Measurements from ENCODE around the gene SLC26A9.
"Not testable (repeated sequence)": the region's sequence is repeated elsewhere in the genome, so short reads cannot be mapped to it uniquely, and the experiment has no call there.

The SLC26A9 gene

GRCh38 chr1:205889706-205890105, 53.5 kb downstream of the SLC26A9 start:
- DNase-seq (ENCODE audit: low spot score): not testable (repeated sequence)

DNA sequence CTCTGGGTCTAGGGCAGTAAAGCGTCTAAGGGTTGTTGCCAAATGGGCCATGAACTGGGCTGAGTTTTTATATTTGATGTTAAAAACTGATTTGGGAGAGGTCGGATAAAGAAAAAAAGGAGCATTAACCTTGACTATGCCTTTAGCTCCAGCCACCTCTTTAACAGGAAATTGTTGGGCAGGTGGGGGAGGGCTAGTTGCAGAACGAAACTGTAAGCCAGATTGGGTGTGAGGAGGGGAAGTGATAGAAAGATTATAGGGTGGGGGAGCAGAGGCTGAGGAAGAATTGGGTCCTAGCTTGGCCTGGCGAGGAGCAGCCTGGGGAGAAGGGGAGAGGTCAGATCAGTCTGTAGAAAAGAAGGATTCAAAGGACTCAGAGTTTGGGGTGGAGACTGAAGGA, 54.2 kb downstream of the SLC26A9 start:
- DNase-seq (ENCODE audit: low spot score): not testable (repeated sequence)

DNA sequence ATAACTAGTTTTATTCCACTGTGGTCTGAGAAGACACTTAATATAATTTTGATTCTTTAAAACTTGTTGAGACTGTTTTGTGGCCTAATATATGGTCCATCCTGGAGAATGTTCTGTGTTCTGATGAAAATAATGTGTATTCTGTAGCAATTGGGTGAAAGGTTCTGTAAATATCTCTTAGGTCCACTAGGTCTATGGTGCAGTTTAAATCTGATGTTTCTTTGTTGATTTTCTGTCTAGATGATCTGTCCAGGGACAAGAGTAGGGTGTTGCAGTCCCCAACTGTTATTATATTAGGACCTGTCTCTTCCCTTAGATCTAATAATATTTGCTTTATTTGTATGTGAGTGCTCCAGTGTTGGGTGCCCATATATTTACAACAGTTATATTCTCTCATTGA, 59.5 kb downstream of the SLC26A9 start:
- no peak for DNase-seq (ENCODE audit: low spot score)

- no peak for DNase-seq (ENCODE audit: low spot score)
Observed at GRCh38 chr1:205880923-205881322, 62.3 kb downstream of the SLC26A9 start.

GRCh38 chr1:205879974-205880373, 63.3 kb downstream of the SLC26A9 start:
- DNase-seq (ENCODE audit: low spot score): no peak

DNA sequence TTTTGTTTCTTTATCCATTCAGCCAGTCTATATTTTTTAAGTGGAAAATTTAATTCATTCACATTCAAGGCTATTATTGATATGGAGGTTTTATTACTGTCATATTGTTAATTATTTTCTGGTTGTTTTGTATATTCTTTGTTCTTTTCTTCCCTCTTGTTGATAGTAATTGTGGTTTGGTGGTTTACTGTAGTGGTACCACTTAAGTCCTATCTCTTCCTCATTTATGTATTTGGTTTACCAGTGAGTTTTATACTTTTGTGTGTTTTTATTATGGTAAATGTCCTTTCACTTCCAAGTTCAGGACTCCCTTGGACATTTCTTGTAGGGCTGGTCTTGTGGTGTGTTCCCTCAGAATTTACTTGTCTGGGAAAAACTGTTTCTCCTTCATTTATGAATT, 65.2 kb downstream of the SLC26A9 start:
- DNase-seq (ENCODE audit: low spot score): no peak

GRCh38 chr1:205873148-205873547, 70.1 kb downstream of the SLC26A9 start:
- not testable (repeated sequence) for DNase-seq (ENCODE audit: low spot score)

DNA sequence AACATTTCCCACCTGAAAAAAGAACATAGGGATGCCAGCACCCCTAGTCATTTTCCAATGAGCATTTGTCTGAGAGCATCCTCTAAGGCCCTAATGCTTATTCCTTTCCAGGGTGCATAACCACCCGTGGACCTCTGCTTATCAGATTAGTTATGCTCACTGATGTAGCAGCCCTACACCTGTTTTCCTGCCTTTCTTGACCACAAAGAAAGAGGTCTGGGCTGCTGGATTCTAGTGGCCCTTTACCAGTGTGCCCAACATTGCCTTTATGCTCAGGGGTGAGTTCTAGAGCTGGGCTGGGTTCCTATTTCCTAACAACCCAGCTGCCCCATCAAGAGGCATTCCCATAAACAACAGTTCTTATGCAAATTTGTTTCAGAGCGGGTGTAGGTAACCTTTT, 73.0 kb downstream of the SLC26A9 start:
- no peak for DNase-seq (ENCODE audit: low spot score)

Data from Ammon's horn (tissue), 1 donor.